ENCODE measurements around the gene OR2V1.

DNA sequence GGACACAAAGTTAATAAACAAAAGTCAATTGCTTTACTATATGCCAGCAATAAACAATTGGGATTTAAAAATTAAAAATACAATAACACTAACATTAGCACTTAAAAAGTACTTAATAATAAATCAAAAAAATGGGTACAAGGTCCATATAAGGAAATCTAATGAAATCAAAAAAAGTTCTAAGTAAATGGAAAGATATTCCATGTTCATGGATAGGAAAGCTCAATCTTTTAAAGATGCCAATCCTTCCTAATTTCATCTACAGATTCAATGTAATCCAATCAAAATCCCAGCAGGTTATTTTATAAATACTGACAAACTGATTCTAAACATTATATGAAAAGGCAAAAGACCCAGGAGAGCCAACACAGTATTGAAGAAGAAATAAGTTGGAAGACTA, 49.0 kb downstream of the OR2V1 start:
- TF ChIP-seq, protein P1, sequence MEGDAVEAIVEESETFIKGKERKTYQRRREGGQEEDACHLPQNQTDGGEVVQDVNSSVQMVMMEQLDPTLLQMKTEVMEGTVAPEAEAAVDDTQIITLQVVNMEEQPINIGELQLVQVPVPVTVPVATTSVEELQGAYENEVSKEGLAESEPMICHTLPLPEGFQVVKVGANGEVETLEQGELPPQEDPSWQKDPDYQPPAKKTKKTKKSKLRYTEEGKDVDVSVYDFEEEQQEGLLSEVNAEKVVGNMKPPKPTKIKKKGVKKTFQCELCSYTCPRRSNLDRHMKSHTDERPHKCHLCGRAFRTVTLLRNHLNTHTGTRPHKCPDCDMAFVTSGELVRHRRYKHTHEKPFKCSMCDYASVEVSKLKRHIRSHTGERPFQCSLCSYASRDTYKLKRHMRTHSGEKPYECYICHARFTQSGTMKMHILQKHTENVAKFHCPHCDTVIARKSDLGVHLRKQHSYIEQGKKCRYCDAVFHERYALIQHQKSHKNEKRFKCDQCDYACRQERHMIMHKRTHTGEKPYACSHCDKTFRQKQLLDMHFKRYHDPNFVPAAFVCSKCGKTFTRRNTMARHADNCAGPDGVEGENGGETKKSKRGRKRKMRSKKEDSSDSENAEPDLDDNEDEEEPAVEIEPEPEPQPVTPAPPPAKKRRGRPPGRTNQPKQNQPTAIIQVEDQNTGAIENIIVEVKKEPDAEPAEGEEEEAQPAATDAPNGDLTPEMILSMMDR (IDR thresholded peaks at IDR 0.05; ENCODE audit: low read depth, low read length) = no peak
- TF ChIP-seq EZH2phosphoT487 (IDR thresholded peaks at IDR 0.05; ENCODE audit: low read depth) = no peak

Measured in OCI-LY3 (cell line).